Testis (tissue), 3 donors: ENCODE data around the gene CLPTM1L. TPM values are rescaled to one million over a fixed set of nuclear protein-coding genes. Genes with fewer than 3 reads are reported as not detected.
A peak's percentile ranks its signal among the peaks of the same experiment; 100 is the strongest.

Experiments used
- DNase-seq: peaks from one replicate; pipeline ENCODE4 v3.0.0-alpha.2; 2019
- H3K27ac ChIP-seq, 2 donors: fragments of 200-600 bp; sonication (generic); one replicate each; pipeline ENCODE4 v1.5.1; 2019
- H3K27me3 ChIP-seq: fragments of 200-600 bp; sonication (generic); one replicate; pipeline ENCODE4 v1.5.1; 2019
- H3K36me3 ChIP-seq: fragments of 200-600 bp; sonication (generic); one replicate; pipeline ENCODE4 v1.5.1; 2017; ENCODE audit warnings: low read depth; ENCODE audit errors: missing control alignments
- H3K4me1 ChIP-seq: fragments of 200-600 bp; sonication (generic); one replicate; pipeline ENCODE4 v1.5.1; 2019
- H3K4me3 ChIP-seq, 2 donors: fragments of 200-600 bp; sonication (generic); one replicate each; pipeline ENCODE4 v1.5.1; 2017 to 2019
- H3K9me3 ChIP-seq: fragments of 200-600 bp; sonication (generic); one replicate; pipeline ENCODE4 v1.5.1; 2017
- CTCF ChIP-seq, 3 experiments: fragments of 450-650 bp in 2 of 3; fragments of 200-600 bp in 1 of 3; sonication (generic) in 1 of 3; IDR thresholded peaks; one replicate each; pipeline ENCODE4 v1.5.1; 2016 to 2019; ENCODE audit warnings: antibody characterized with exemption in 3 of 3, mild to moderate bottlenecking in 2 of 3, moderate library complexity in 1 of 3
- POLR2A ChIP-seq: fragments of 450-650 bp; IDR thresholded peaks from one replicate; pipeline ENCODE4 v1.6.1; 2017; ENCODE audit warnings: antibody characterized with exemption, mild to moderate bottlenecking, moderate library complexity
- WGBS, 2 donors: methylation state at CpG; one replicate each; pipeline ENCODE4 v1.1.5; 2018; 5-methylcytosine and 5-hydroxymethylcytosine counted together
- intact Hi-C: fragments of 100-400 bp; cut with DNase I; formaldehyde crosslinking; loops from one replicate; pipeline ENCODE4 v1.15.1; 2023; ENCODE audit warnings: low total_unique reads
- polyA plus RNA-seq: library from polyadenylated mRNA; stranded (reverse); fragments of 350-450 nt; fragmentation: Illumina TruSeq; extraction: RNeasy Lipid Tissue Mini Kit (QIAGEN cat#74804); gene quantifications from one replicate; pipeline ENCODE4 v1.2.3, GENCODE V29; 2014; ENCODE audit warnings: low read depth, low replicate concordance; ENCODE audit not compliant: insufficient read depth
- total RNA-seq, 2 donors: library from RNA; depleted of rRNA; stranded (reverse); fragments of >200 nt; gene quantifications; one replicate each; pipeline ENCODE4 v1.2.3, GENCODE V29; 2016

Gene CLPTM1L
- total and polyA plus RNA-seq, 3 donors from 2014 or later = 148 to 170 (median 150) TPM

- Histone ChIP-seq H3K27ac (no peak overlapping the region), H3K4me3 (no peak overlapping the region), H3K36me3 (no peaks in the 10 kb centered on the region), H3K27me3 (no peaks in the 10 kb centered on the region), H3K4me1 (peaks cover 4% of the 10 kb centered on the region), H3K9me3 (no peaks in the 10 kb centered on the region)
- WGBS, 2 donors = 87 to 88% methylated on average over 4 of the region's 4 CpGs
- TF ChIP-seq CTCF (IDR thresholded peaks at IDR 0.05) (no peak), POLR2A (no peak)
- DNase-seq = no peak
- intact Hi-C loops = no loop called here
These were observed 43.6 kb upstream of the CLPTM1L start for GRCh38 chr5:1388383-1388967.

DNA sequence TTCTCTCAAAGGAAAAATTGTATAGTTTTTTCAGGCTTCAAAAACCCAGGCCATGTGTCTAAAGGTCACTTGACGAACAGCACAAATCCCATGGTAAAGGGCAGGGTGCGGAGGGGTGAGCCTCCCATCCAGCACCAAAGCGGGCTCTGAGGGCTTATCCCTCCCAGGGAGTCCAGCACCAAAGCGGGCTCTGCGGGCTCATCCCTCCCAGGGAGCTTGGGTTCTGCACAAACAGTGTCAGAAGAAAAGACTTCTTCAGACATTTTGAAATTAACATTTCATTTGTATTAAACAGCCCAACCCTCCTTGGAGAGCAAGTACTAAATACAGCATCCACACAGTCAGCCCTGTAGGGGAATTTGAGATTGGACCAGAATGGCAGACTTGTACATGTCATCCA lies 43.0 kb upstream of the CLPTM1L start:
- TF ChIP-seq CTCF (IDR thresholded peaks at IDR 0.05) (no peak), POLR2A (no peak)
- no peak for DNase-seq
- no peaks in the 10 kb centered on the region for H3K27me3 ChIP-seq
- H3K27ac ChIP-seq = no peak overlapping the region
- WGBS, 2 donors = 88 to 95% methylated on average over 5 of the region's 5 CpGs
- no peaks in the 10 kb centered on the region for H3K36me3 ChIP-seq
- no peak overlapping the region for H3K4me3 ChIP-seq
- no peaks in the 10 kb centered on the region for H3K9me3 ChIP-seq
- peaks cover 4% of the 10 kb centered on the region for H3K4me1 ChIP-seq
- intact Hi-C loops = no loop called here

DNA sequence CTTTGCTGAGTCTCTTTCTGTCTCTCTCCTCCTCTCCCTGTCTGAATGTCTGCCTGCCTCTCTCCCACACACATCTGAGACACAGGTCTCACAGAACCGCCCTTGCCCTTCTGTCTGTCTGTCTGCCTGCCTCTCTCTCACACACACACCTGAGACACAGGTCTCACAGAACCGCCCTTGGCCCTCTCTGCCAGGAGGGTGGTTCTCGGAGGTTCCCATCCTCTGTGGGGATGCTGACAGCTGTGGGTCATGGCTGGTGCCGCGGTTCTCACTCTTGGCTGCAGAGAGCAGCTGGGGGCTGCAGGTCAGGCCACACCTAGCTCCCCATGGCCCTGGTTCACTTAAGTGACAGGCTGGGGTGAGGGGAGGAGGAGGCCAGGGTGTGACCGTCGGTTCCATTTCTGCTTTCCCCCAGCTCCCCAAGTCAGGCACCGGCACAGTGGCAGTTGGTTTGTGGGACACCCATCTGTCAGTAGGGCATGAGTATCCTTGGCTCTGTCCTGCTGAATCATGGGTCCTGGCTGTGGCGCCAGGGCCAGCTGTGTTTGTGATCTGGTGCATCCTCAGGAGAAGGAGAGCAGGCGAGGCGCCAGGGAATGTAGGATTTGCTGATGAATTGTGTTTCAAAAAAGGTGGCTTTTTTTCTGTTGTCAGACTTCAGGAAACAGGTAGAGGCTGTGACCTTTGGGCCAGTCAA lies 42.3 kb upstream of the CLPTM1L start:
- H3K27me3 ChIP-seq = no peaks in the 10 kb centered on the region
- H3K27ac ChIP-seq = no peak overlapping the region
- H3K9me3 ChIP-seq = no peaks in the 10 kb centered on the region
- TF ChIP-seq POLR2A (no peak), CTCF (IDR thresholded peaks at IDR 0.05) (no peak)
- peaks cover 4% of the 10 kb centered on the region for H3K4me1 ChIP-seq
- no peak overlapping the region for H3K4me3 ChIP-seq
- no peaks in the 10 kb centered on the region for H3K36me3 ChIP-seq
- no peak for DNase-seq
- 70 to 80% methylated on average over 8 to 11 of the region's 11 CpGs for WGBS, 2 donors
- intact Hi-C loops = no loop called here

DNA sequence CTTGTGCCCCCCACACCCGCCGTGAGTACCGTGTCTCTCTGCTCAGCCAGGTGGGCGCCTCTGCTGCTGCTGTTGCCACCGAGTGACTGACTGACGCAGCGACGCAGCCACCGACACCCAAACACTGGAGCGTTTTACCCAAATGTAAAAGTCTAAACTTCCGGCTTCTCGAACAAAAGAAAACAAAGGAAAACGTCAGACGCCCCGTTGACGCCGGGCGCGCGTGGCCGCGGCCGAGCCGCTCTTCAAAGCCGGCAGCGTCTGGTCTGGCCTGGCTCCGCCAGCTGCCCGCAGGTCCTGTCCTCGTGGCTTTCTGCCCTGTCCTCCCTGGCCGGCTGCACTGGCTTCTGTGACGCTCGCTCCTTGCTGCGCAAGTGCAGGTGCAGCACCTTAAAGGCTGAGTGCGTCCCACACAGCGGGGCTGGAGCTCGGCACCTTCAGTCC lies 41.4 kb upstream of the CLPTM1L start:
- DNase-seq = peak; percentile 65
- WGBS, 2 donors = 1 to 3% methylated on average over 9 to 36 of the region's 36 CpGs
- intact Hi-C loops = no loop called here
- Histone ChIP-seq H3K4me1 (peaks cover 4% of the 10 kb centered on the region), H3K36me3 (no peaks in the 10 kb centered on the region), H3K27ac (peak overlapping the region in 1 of 2 donors; percentile 59), H3K27me3 (no peaks in the 10 kb centered on the region), H3K9me3 (no peaks in the 10 kb centered on the region), H3K4me3 (peak overlapping the region; percentile 53 to 68)
- TF ChIP-seq POLR2A (no peak), CTCF (IDR thresholded peaks at IDR 0.05) (no peak)
